ENCODE results near the gene KIAA1217. TPM values are rescaled to one million over a fixed set of nuclear protein-coding genes. Genes with fewer than 3 reads are reported as not detected.

KIAA1217 gene
- total and polyA plus RNA-seq, 2 of the 4 experiments (the other 2 are of a cell fraction), result 3.4 to 4.4 TPM

GRCh38 chr10:24176658-24177057 lies 32.3 kb upstream of the KIAA1217 start:
- dilution Hi-C loops (cut with HindIII; ENCODE audit: low sequenced_read_pairs, unreplicated experiment) (no loop called here), in situ Hi-C loops (cut with MboI; ENCODE audit: low sequenced_read_pairs) (no loop called here), intact Hi-C loops (cut with micrococcal nuclease) (no loop called here)
- no peak overlapping the region for H3K14ac ChIP-seq (replicated peaks; ENCODE audit: low read depth, low read length)
- ATAC-seq (ENCODE audit: low read depth) (no peak), DNase-seq (no peak)
- H3K23ac ChIP-seq (ENCODE audit: low read depth, low read length), result no peak overlapping the region
- no peak overlapping the region for H3K18ac ChIP-seq (ENCODE audit: low read depth, low read length)
- H3K4me3 ChIP-seq (ENCODE audit: insufficient read depth, low read depth, low read length), result no peak overlapping the region
- no peak overlapping the region for H2BK20ac ChIP-seq (ENCODE audit: low read depth, low read length)
- ChIA-PET POLR2A (ENCODE audit: unreplicated experiment) (no interaction called here), CTCF (no interaction called here)
- no peak overlapping the region for H2AFZ ChIP-seq (replicated peaks; ENCODE audit: low read length, poor library complexity)
- H3K9me1 ChIP-seq (ENCODE audit: insufficient read depth, low read length), result no peaks in the 10 kb centered on the region
- H4K20me1 ChIP-seq (ENCODE audit: insufficient read depth, low read length), result no peaks in the 10 kb centered on the region
- no peak overlapping the region for H3K9ac ChIP-seq (ENCODE audit: low read depth, low read length)
- peaks cover 1% of the 10 kb centered on the region; the same call in 1 of the 2 replicates for H3K9me3 ChIP-seq (ENCODE audit: control insufficient read depth, insufficient read depth, low read length)
- no peak overlapping the region for H2BK15ac ChIP-seq (ENCODE audit: low read depth, low read length)
- H4K91ac ChIP-seq (ENCODE audit: insufficient read depth, low read depth, low read length), result no peak overlapping the region
- H3K27me3 ChIP-seq (ENCODE audit: control insufficient read depth, insufficient read depth, low read length), result no peaks in the 10 kb centered on the region
- no TSS peak for BruUV-seq (replicated peaks)
- no peak overlapping the region for H2AK9ac ChIP-seq (replicated peaks; ENCODE audit: low read depth, low read length, poor library complexity)
- H3K79me1 ChIP-seq (ENCODE audit: low read depth in 1 of 2, low read length in 2 of 2), result no peaks in the 10 kb centered on the region
- TF ChIP-seq RAD21 (IDR thresholded peaks at IDR 0.05; ENCODE audit: low read length) (no peak), FOS (IDR thresholded peaks at IDR 0.05; ENCODE audit: low read depth, low read length) (no peak), CTCF (conservative IDR thresholded peaks at IDR 0.05; ENCODE audit: low read depth, low read length) (no peak), RCOR1 (IDR thresholded peaks at IDR 0.05; ENCODE audit: insufficient replicate concordance, low read length) (no peak), CHD1 (IDR thresholded peaks at IDR 0.05; ENCODE audit: low read depth, low read length) (no peak), ELK1 (IDR thresholded peaks at IDR 0.05; ENCODE audit: borderline replicate concordance, low read depth, low read length) (no peak), RFX5 (IDR thresholded peaks at IDR 0.05; ENCODE audit: low read depth, low read length) (no peak), USF2 (IDR thresholded peaks at IDR 0.05; ENCODE audit: low read depth, low read length) (no peak), SMC3 (IDR thresholded peaks at IDR 0.05; ENCODE audit: low read depth, low read length) (no peak)
- no peak overlapping the region for H3K4ac ChIP-seq (ENCODE audit: low read depth, low read length)
- H4K5ac ChIP-seq (ENCODE audit: low read depth, low read length), result no peak overlapping the region
- no peaks in the 10 kb centered on the region for H3K36me3 ChIP-seq (ENCODE audit: control insufficient read depth, insufficient read depth, low read length)
- H2AK5ac ChIP-seq (ENCODE audit: low read depth, low read length), result no peak overlapping the region
- H3K4me1 ChIP-seq (ENCODE audit: control insufficient read depth, insufficient read depth, low read length), result no peaks in the 10 kb centered on the region
- H3K4me2 ChIP-seq (ENCODE audit: low read depth, low read length), result no peak overlapping the region
- no peak overlapping the region for H4K8ac ChIP-seq (ENCODE audit: low read depth in 2 of 2, low read length in 2 of 2)
- no peak overlapping the region for H2BK5ac ChIP-seq (ENCODE audit: low read depth, low read length, poor library complexity, severe bottlenecking)
- H3K56ac ChIP-seq (ENCODE audit: extremely low read depth, insufficient read depth, low read length), result no peak overlapping the region
- H2BK120ac ChIP-seq (ENCODE audit: low read depth, low read length), result no peak overlapping the region
- WGBS, 2 experiments (ENCODE audit: extremely low coverage in 2 of 2, insufficient read length in 1 of 2), result 69% methylated on average over 13 of the region's 19 CpGs; no CpG with 5 or more reads in 1 of the 2 experiments
- no peak overlapping the region for H3K27ac ChIP-seq (ENCODE audit: insufficient read depth, low read length)
